Naive thymus-derived CD4-positive, alpha-beta T cell (primary cell): ENCODE results near the gene LYSET. TPM values are rescaled to one million over a fixed set of nuclear protein-coding genes. Genes with fewer than 3 reads are reported as not detected.
"Not testable (repeated sequence)": the region's sequence is repeated elsewhere in the genome, so short reads cannot be mapped to it uniquely, and the experiment has no call there.

Experiments used
- ATAC-seq: fragments of 150-1000 bp; cut with Tn5 transposase; 2 replicates; pipeline ENCODE4 v1.10.0; 2021; ENCODE audit warnings: mild to moderate bottlenecking, moderate library complexity
- CTCF ChIA-PET: fragments of 350-600 bp; sonication (Branson Sonifier 250); formaldehyde crosslinking; loops from one replicate; lab custom pipeline; 2021; ENCODE audit warnings: antibody characterized with exemption; lab: Charles Lee
- POLR2A ChIA-PET: fragments of 350-600 bp; sonication (Branson Sonifier 250); formaldehyde crosslinking; loops from one replicate; lab custom pipeline; 2021; ENCODE audit warnings: antibody characterized with exemption, inconsistent platforms; lab: Charles Lee
- DNase-seq, 9 donors: peaks; one replicate each; pipeline versions ENCODE4 v3.0.0 to v3.0.0-alpha.2; 2020 to 2022; ENCODE audit warnings: mixed read lengths in 1 of 9
- H3K27ac ChIP-seq: one replicate; pipeline ENCODE4 v1.7.0; 2013; ENCODE audit warnings: mild to moderate bottlenecking, low read depth, low read length, moderate library complexity
- H3K27me3 ChIP-seq, 2 donors: one replicate each; pipeline ENCODE4 v1.7.0; 2013; ENCODE audit warnings: low read length in 2 of 2, mild to moderate bottlenecking in 2 of 2, moderate library complexity in 2 of 2; ENCODE audit not compliant: control insufficient read depth in 2 of 2, insufficient read depth in 2 of 2
- H3K36me3 ChIP-seq, 3 experiments: 1 replicate in 2 of 3; 2 replicates in 1 of 3; pipeline ENCODE4 v1.7.0; 2013; ENCODE audit warnings: low read length in 3 of 3, mild to moderate bottlenecking in 3 of 3, moderate library complexity in 1 of 3; ENCODE audit not compliant: insufficient read depth in 3 of 3, control insufficient read depth in 2 of 3
- H3K4me1 ChIP-seq, 2 donors: one replicate each; pipeline ENCODE4 v1.7.0; 2013; ENCODE audit warnings: low read length in 2 of 2, mild to moderate bottlenecking in 2 of 2, moderate library complexity in 1 of 2; ENCODE audit not compliant: control insufficient read depth in 2 of 2, insufficient read depth in 2 of 2
- H3K4me3 ChIP-seq: 2 replicates; pipeline ENCODE4 v1.7.0; 2013; ENCODE audit warnings: mild to moderate bottlenecking, low read length
- H3K9me3 ChIP-seq, 3 experiments: 1 replicate in 2 of 3; 2 replicates in 1 of 3; pipeline ENCODE4 v1.7.0; 2013; ENCODE audit warnings: low read length in 3 of 3; ENCODE audit not compliant: control insufficient read depth in 2 of 3
- H3K27ac Mint-ChIP-seq, 9 donors: one replicate each; pipeline ENCODE4 v1.8.0; 2020 to 2022; ENCODE audit warnings: mixed read lengths in 9 of 9, mild to moderate bottlenecking in 8 of 9, moderate library complexity in 5 of 9, inconsistent platforms in 2 of 9
- H3K27me3 Mint-ChIP-seq, 5 donors: one replicate each; pipeline ENCODE4 v1.8.0; 2021 to 2022; ENCODE audit warnings: mixed read lengths in 5 of 5, mild to moderate bottlenecking in 1 of 5
- H3K36me3 Mint-ChIP-seq, 5 donors: one replicate each; pipeline ENCODE4 v1.8.0; 2020 to 2022; ENCODE audit warnings: mixed read lengths in 5 of 5, mild to moderate bottlenecking in 3 of 5, inconsistent platforms in 1 of 5
- H3K4me1 Mint-ChIP-seq, 7 donors: one replicate each; pipeline ENCODE4 v1.8.0; 2020 to 2022; ENCODE audit warnings: mixed read lengths in 7 of 7, mild to moderate bottlenecking in 3 of 7, inconsistent platforms in 1 of 7
- H3K4me3 Mint-ChIP-seq, 10 donors: one replicate each; pipeline ENCODE4 v1.8.0; 2020 to 2022; ENCODE audit warnings: mild to moderate bottlenecking in 10 of 10, mixed read lengths in 10 of 10, moderate library complexity in 6 of 10, inconsistent platforms in 2 of 10
- H3K9me3 Mint-ChIP-seq, 11 donors: one replicate each; pipeline ENCODE4 v1.8.0; 2020 to 2022; ENCODE audit warnings: mixed read lengths in 11 of 11, mild to moderate bottlenecking in 4 of 11, inconsistent platforms in 1 of 11, moderate library complexity in 1 of 11
- intact Hi-C, 2 donors: fragments of 100-400 bp; cut with micrococcal nuclease; formaldehyde crosslinking; loops; one replicate each; pipeline ENCODE4 v1.15.1; 2023
- polyA plus RNA-seq, 2 donors: library from polyadenylated mRNA; unstranded; fragments of 300-500 nt; fragmentation: Illumina TruSeq; gene quantifications; one replicate each; pipeline ENCODE4 v1.2.3, GENCODE V29; 2021
- total RNA-seq, 6 experiments: library from RNA in 5 of 6; stranded (reverse) in 5 of 6; gene quantifications; 1 replicate in 5 of 6; 2 replicates in 1 of 6; pipeline ENCODE4 v1.2.3 and lab custom pipeline; 2021 to 2026

The LYSET gene
- total and polyA plus RNA-seq, 7 experiments from 2014 or later = 8.0 to 47.7 (median 23.8) TPM

DNA sequence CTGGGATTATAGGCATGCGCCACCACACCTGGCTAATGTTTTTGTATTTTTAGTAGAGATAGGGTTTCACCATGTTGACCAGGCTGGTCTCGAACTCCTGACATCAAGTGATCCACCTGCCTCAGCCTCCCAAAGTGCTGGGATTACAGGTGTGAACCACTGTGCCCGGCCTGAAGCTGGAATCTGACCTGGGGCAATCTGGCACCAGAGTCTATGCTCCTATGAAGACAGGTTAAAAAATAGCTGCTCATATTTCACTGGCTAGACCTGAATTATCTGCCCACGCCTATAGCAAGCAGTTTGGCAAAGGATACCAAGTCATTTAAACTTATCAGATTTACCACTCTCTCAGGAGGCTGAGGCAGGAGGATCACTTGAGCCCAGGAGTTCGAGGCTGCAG is 10.4 kb upstream of the LYSET start:
- intact Hi-C loops, H3K27me3 ChIP-seq, DNase-seq, H3K27me3 Mint-ChIP-seq, H3K4me1 ChIP-seq, H3K4me3 Mint-ChIP-seq, H3K36me3 ChIP-seq, POLR2A ChIA-PET, H3K27ac Mint-ChIP-seq, H3K27ac ChIP-seq, ATAC-seq, H3K4me3 ChIP-seq, H3K36me3 Mint-ChIP-seq, H3K4me1 Mint-ChIP-seq, H3K9me3 ChIP-seq, H3K9me3 Mint-ChIP-seq: not testable (repeated sequence)
- CTCF ChIA-PET = interaction anchor here (3.2 kb wide), 1 partner anchor 61 kb away, joined by 11 read pairs; no protein-coding TSS in a partner anchor

DNA sequence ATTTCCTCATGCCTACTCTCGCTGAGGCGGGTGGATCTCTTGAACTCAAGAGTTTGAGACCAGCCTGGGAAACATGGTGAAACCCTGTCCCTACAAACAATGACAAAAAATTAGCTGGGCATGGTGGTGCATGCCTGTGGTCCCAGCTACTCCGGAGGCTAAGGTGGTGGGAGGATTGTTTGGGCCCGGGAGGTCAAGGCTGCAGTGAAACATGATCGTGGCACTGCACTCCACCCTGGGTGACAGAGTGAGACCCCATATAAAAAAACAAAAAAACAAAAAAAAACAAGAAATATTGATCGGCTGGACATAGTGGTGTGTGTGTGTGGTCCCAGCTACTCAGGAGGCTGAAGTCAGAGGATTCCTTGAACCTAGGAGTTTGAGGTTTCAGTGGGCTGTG is 9.6 kb upstream of the LYSET start:
- H3K36me3 ChIP-seq = no peaks in the 10 kb centered on the region
- Mint-ChIP-seq H3K9me3 (no peaks in the 10 kb centered on the region), H3K4me1 (peaks cover 0 to 4% (median 0%) of the 10 kb centered on the region in 7 donors), H3K4me3 (no peak overlapping the region), H3K27ac (no peak overlapping the region), H3K36me3 (no peaks in the 10 kb centered on the region), H3K27me3 (no peaks in the 10 kb centered on the region)
- no peaks in the 10 kb centered on the region for H3K4me1 ChIP-seq
- no peak for ATAC-seq
- H3K9me3 ChIP-seq = no peaks in the 10 kb centered on the region
- H3K27me3 ChIP-seq = no peaks in the 10 kb centered on the region
- intact Hi-C loops = no loop called here
- no peak for DNase-seq
- ChIA-PET CTCF (interaction anchor here (0.6 to 1.3 kb wide), 2 partner anchors 15 to 62 kb away, joined by 5 to 10 read pairs; no protein-coding TSS in a partner anchor), POLR2A (no interaction called here)
- no peak overlapping the region for H3K4me3 ChIP-seq
- no peak overlapping the region for H3K27ac ChIP-seq

DNA sequence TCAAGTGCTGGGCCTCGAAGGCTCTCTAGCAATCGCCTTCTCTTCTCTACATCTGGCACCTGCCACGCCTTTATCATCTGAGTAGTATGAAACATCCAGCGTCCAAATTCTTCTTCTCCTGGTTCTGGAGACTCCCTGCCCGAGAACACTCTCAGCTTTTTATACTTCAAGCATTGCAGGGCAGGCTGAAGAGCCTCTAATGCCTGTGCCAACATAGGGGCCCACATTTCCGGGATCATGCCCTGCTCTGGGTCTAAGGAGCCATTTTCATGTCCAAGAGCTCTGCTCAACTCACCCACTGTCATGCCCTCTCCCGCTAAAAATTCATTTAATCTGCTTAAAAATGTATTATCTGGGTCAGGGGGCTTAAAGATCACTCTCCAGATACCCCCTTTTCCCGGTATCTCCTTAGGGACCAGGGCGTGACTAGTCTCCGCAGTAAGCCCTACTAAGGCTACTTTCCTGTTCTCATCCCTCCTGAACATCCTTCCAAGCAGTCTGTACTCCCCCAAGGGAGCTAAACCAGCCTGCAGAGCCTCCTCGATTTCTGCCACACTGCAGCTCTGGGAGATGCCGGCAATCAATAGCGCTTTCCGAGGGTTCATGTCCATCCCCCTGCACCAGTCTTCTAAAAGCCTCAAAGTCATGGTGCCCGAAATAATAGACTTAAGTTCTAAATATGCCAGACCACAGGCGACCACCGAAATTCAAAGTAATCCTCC is 1.4 kb upstream of the LYSET start:
- Histone ChIP-seq H3K4me1 (peaks cover 9 to 23% of the 10 kb centered on the region in 2 donors), H3K36me3 (peaks cover 0 to 12% (median 0%) of the 10 kb centered on the region in 3 experiments), H3K4me3 (peak overlapping the region; percentile 95), H3K27me3 (no peaks in the 10 kb centered on the region), H3K9me3 (no peaks in the 10 kb centered on the region), H3K27ac (peak overlapping the region; percentile 96)
- H3K4me1 Mint-ChIP-seq = peaks cover 25 to 54% (median 38%) of the 10 kb centered on the region in 7 donors
- DNase-seq = no peak
- H3K4me3 Mint-ChIP-seq = peak overlapping the region; percentile 84 to 98 (median 89)
- peaks cover 4 to 16% (median 10%) of the 10 kb centered on the region in 5 donors for H3K36me3 Mint-ChIP-seq
- intact Hi-C loops = loop anchor here (1.0 to 10.0 kb wide), 8 partner anchors 24 to 1971 kb away; partner anchors contain the start of genes GOLGA5 (in 2 of the 2), BTBD7 (in 1 of the 2), CPSF2 (in 1 of the 2) and DICER1 (in 1 of the 2)
- POLR2A ChIA-PET = interaction anchor here (1.0 to 6.2 kb wide), 6 partner anchors 24 to 897 kb away, joined by 3 to 69 read pairs (median 6); partner anchors contain the start of genes DDX24, GON7, IFI27L1 and ITPK1
- no peaks in the 10 kb centered on the region for H3K9me3 Mint-ChIP-seq
- no peak for ATAC-seq
- no peaks in the 10 kb centered on the region for H3K27me3 Mint-ChIP-seq
- H3K27ac Mint-ChIP-seq = peak overlapping the region; percentile 84 to 97 (median 93)
- CTCF ChIA-PET = interaction anchor here (0.6 to 3.2 kb wide), 6 partner anchors 21 to 227 kb away, joined by 3 to 16 read pairs (median 4); partner anchors contain the start of gene ITPK1

DNA sequence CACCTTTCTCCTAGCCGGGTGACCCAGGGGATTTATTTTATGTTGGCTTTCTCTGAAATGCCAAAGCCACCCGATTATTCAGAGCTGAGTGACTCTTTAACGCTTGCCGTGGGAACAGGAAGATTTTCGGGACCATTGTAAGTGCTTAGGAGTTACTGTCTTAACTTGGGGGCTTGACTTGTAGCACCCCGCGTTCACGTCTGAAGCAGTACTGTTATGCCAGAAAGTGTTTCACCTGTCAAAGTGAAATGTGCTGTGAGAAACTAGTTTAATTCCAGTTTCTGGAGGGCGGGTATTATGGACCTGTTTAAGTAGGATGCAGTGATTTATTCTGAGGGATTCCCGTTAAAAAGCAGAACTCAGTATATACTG is 218 bp downstream of the LYSET start:
- Mint-ChIP-seq H3K27me3 (no peaks in the 10 kb centered on the region), H3K9me3 (no peaks in the 10 kb centered on the region), H3K4me1 (peaks cover 26 to 63% (median 46%) of the 10 kb centered on the region in 7 donors), H3K36me3 (peaks cover 4 to 16% (median 10%) of the 10 kb centered on the region in 5 donors), H3K4me3 (peak overlapping the region; percentile 90 to 98 (median 96)), H3K27ac (peak overlapping the region; percentile 91 to 98 (median 96))
- ATAC-seq = no peak
- Histone ChIP-seq H3K9me3 (no peaks in the 10 kb centered on the region), H3K27me3 (no peaks in the 10 kb centered on the region), H3K4me3 (peak overlapping the region; percentile 94), H3K27ac (peak overlapping the region; percentile 95), H3K36me3 (peaks cover 0 to 12% (median 0%) of the 10 kb centered on the region in 3 experiments), H3K4me1 (peaks cover 9 to 23% of the 10 kb centered on the region in 2 donors)
- CTCF ChIA-PET = interaction anchor here (0.9 to 3.2 kb wide), 6 partner anchors 21 to 83 kb away, joined by 3 to 16 read pairs (median 4); partner anchors contain the start of genes GON7, ITPK1 and UBR7
- no peak for DNase-seq
- intact Hi-C loops = loop anchor here (1.0 to 10.0 kb wide), 8 partner anchors 22 to 1969 kb away; partner anchors contain the start of genes GOLGA5 (in 2 of the 2), BTBD7 (in 1 of the 2), CPSF2 (in 1 of the 2) and DICER1 (in 1 of the 2)
- POLR2A ChIA-PET = interaction anchor here (0.6 to 6.2 kb wide), 12 partner anchors 11 to 1146 kb away, joined by 3 to 69 read pairs (median 4); partner anchors contain the start of genes DDX24, GON7, IFI27L1 and ITPK1

DNA sequence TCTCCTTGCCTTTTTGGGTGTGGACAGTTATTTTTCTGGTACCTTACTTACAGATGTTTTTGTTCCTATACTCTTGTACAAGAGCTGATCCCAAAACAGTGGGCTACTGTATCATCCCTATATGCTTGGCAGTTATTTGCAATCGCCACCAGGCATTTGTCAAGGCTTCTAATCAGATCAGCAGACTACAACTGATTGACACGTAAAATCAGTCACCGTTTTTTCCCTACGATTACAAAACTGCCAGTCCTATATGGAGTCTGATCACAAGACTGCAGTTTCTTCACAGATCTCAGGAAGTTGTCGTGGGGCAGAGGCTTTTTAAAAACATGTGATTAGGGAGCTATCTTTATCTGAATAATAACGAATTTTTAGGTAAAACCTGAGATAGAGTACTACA is 1.3 kb downstream of the LYSET start:
- Mint-ChIP-seq H3K9me3 (no peaks in the 10 kb centered on the region), H3K4me1 (peaks cover 27 to 63% (median 46%) of the 10 kb centered on the region in 7 donors), H3K27me3 (no peaks in the 10 kb centered on the region), H3K27ac (peak overlapping the region; percentile 42 to 97 (median 84)), H3K4me3 (peak overlapping the region; percentile 46 to 98 (median 66)), H3K36me3 (peaks cover 4 to 16% (median 10%) of the 10 kb centered on the region in 5 donors)
- H3K36me3 ChIP-seq = peaks cover 0 to 12% (median 0%) of the 10 kb centered on the region in 3 experiments
- intact Hi-C loops = loop anchor here in 1 of 2 donors (10.0 kb wide), 2 partner anchors 1062 to 1968 kb away; partner anchors contain the start of genes CPSF2, DICER1 and NDUFB1
- DNase-seq = no peak
- ChIA-PET POLR2A (interaction anchor here (0.6 to 6.2 kb wide), 4 partner anchors 9 to 1261 kb away, joined by 3 to 69 read pairs (median 4); partner anchors contain the start of genes GON7 and UBR7), CTCF (no interaction called here)
- H3K4me3 ChIP-seq = no peak overlapping the region
- H3K27me3 ChIP-seq = no peaks in the 10 kb centered on the region
- no peaks in the 10 kb centered on the region for H3K9me3 ChIP-seq
- peak overlapping the region; percentile 17 for H3K27ac ChIP-seq
- no peak for ATAC-seq
- H3K4me1 ChIP-seq = peaks cover 9 to 23% of the 10 kb centered on the region in 2 donors

DNA sequence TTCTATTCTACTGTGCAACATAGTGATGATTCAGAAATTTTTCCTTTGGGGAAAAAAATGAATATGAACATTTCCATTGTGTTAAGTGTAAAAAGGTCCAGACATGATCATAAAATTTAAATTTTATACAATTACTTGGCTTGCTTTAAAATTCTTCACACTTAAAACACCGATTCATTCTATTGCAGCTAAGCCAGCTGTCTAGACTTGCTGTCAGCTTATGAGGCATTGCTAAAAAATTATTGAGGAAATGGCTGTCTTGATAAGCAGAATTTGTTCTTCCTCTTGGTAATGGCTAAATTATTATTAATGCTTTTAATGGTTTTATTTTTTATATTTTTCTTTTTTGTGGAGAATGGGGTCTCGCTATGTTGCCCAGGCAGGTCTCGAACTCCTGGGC is 1.8 kb downstream of the LYSET start:
- Histone ChIP-seq H3K36me3 (peaks cover 0 to 12% (median 0%) of the 10 kb centered on the region in 3 experiments), H3K27me3 (no peaks in the 10 kb centered on the region), H3K4me1 (peaks cover 9 to 23% of the 10 kb centered on the region in 2 donors), H3K27ac (no peak overlapping the region), H3K9me3 (no peaks in the 10 kb centered on the region), H3K4me3 (no peak overlapping the region)
- peaks cover 22 to 58% (median 43%) of the 10 kb centered on the region in 7 donors for H3K4me1 Mint-ChIP-seq
- ATAC-seq (no peak), DNase-seq (no peak)
- H3K4me3 Mint-ChIP-seq = peak overlapping the region in 5 of 10 donors; percentile 46 to 98 (median 90)
- CTCF ChIA-PET = no interaction called here
- H3K27ac Mint-ChIP-seq = peak overlapping the region in 6 of 9 donors; percentile 72 to 97 (median 88)
- intact Hi-C loops = loop anchor here in 1 of 2 donors (10.0 kb wide), 2 partner anchors 1062 to 1968 kb away; partner anchors contain the start of genes CPSF2, DICER1 and NDUFB1
- no peaks in the 10 kb centered on the region for H3K9me3 Mint-ChIP-seq
- no peaks in the 10 kb centered on the region for H3K27me3 Mint-ChIP-seq
- peaks cover under 1 to 13% (median 6%) of the 10 kb centered on the region in 5 donors for H3K36me3 Mint-ChIP-seq
- POLR2A ChIA-PET = interaction anchor here (0.6 to 6.2 kb wide), 3 partner anchors 21 to 1260 kb away, joined by 3 to 69 read pairs (median 3); partner anchors contain the start of genes GON7 and UBR7
